SH-SY5Y (cell line): ENCODE measurements around the gene ADCY7.

Source experiments
- GATA2 ChIP-seq: IDR thresholded peaks from 2 replicates; pipeline ENCODE4 v1.6.1; 2011; ENCODE audit warnings: mild to moderate bottlenecking, low read depth, low read length
- GATA3 ChIP-seq: IDR thresholded peaks from 2 replicates; pipeline ENCODE4 v1.6.1; 2011; ENCODE audit warnings: low read depth, mild to moderate bottlenecking, low read length, moderate library complexity

DNA sequence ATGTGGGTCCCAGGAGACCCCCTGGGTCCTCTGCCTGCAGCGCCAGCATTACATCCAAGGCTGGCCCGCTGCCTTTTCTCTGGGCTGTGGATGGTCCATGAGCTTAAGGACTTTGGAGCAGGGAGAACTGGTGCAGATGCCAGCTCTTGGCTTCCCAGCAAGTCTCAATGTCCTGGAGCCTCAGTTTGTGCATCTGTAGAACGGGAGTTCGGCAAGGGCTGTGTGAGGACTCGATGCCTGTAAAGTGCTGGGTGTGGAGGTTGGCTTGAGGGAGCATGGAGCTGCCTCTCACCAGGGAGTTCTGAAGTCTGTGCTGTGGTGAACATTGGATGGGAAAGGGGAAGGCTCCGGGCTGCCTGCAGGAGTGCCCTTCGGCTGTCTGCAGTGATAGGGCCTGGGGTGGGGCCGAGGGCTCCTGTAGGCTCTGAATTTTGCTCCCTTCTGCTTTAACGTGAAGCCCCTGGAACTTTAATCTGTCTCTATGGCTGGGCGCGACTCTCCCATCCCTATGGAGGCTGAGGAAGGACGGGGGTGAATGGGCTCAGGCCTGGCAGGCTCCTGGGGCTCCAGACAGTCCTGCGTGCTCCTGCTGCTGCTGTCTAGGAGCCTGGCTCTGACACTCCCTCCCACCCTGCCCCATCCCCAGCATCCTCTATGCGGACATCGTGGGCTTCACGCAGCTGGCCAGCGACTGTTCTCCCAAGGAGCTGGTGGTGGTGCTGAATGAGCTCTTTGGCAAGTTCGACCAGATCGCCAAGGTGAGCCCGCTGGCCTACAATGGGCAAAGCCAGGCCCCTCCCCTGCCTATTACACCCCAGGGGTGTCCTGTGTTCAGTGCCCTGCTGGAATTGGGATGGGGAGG, 27.9 kb downstream of the ADCY7 start:
- TF ChIP-seq GATA2: no peak
- no peak for TF ChIP-seq GATA3
